GM15510 (cell line): ENCODE data around the gene MBOAT1.

Source experiments
- POLR2A ChIP-seq: IDR thresholded peaks from 3 replicates; pipeline ENCODE4 v1.6.1; 2011; ENCODE audit warnings: borderline replicate concordance; ENCODE audit not compliant: insufficient read length; ENCODE audit errors: extremely low read depth

The MBOAT1 gene

GRCh38 chr6:20237677-20238460 lies 25.6 kb upstream of the MBOAT1 start:
- TF ChIP-seq POLR2A = no peak

GRCh38 chr6:20236909-20237600 lies 24.8 kb upstream of the MBOAT1 start:
- no peak for TF ChIP-seq POLR2A

GRCh38 chr6:20236344-20236743 lies 24.1 kb upstream of the MBOAT1 start:
- no peak for TF ChIP-seq POLR2A

- no peak for TF ChIP-seq POLR2A
These were observed 22.8 kb upstream of the MBOAT1 start for GRCh38 chr6:20235041-20235440.

GRCh38 chr6:20234136-20234535 lies 21.9 kb upstream of the MBOAT1 start:
- TF ChIP-seq POLR2A = no peak

GRCh38 chr6:20233007-20233730 lies 20.9 kb upstream of the MBOAT1 start:
- TF ChIP-seq POLR2A = no peak

- TF ChIP-seq POLR2A = no peak
These were observed 19.9 kb upstream of the MBOAT1 start for GRCh38 chr6:20232188-20232587.

GRCh38 chr6:20230401-20231119 lies 18.3 kb upstream of the MBOAT1 start:
- TF ChIP-seq POLR2A = no peak

- TF ChIP-seq POLR2A = no peak
These were observed 17.6 kb upstream of the MBOAT1 start for GRCh38 chr6:20229881-20230280.

- no peak for TF ChIP-seq POLR2A
These were observed 15.1 kb upstream of the MBOAT1 start for GRCh38 chr6:20227350-20227749.

- no peak for TF ChIP-seq POLR2A
These were observed 10.9 kb upstream of the MBOAT1 start for GRCh38 chr6:20223141-20223540.

- no peak for TF ChIP-seq POLR2A
These were observed 9.2 kb upstream of the MBOAT1 start for GRCh38 chr6:20221421-20221820.

GRCh38 chr6:20220359-20220758 lies 8.1 kb upstream of the MBOAT1 start:
- TF ChIP-seq POLR2A = no peak

- no peak for TF ChIP-seq POLR2A
These were observed 5.6 kb upstream of the MBOAT1 start for GRCh38 chr6:20217891-20218290.
